Epidermal melanocyte (primary cell): ENCODE results near the gene POU2F3.
A peak's percentile ranks its signal among the peaks of the same experiment; 100 is the strongest.

ENCODE experiments used
- DNase-seq: peaks from one replicate; pipeline ENCODE4 v3.0.0; 2011; ENCODE audit warnings: low spot score; ENCODE audit not compliant: insufficient read length

POU2F3 gene

GRCh38 chr11:120316880-120317688, 77.1 kb downstream of the POU2F3 start:
- no peak for DNase-seq

GRCh38 chr11:120317689-120318480, 77.9 kb downstream of the POU2F3 start:
- DNase-seq, result no peak

- DNase-seq, result no peak
Measured at GRCh38 chr11:120318906-120319305, 79.0 kb downstream of the POU2F3 start.

GRCh38 chr11:120324932-120325810, 85.2 kb downstream of the POU2F3 start, which contains the start of gene TLCD5:
Gene TLCD5 (plus strand): TSS chr11:120325299. CDS start chr11:120327442, 2,143 bp downstream.
- DNase-seq, result no peak

- no peak for DNase-seq
Measured at GRCh38 chr11:120326228-120326627, 86.3 kb downstream of the POU2F3 start.

GRCh38 chr11:120326845-120327281, 86.9 kb downstream of the POU2F3 start:
- DNase-seq, result no peak

- no peak for DNase-seq
Measured at GRCh38 chr11:120327311-120327710, 87.4 kb downstream of the POU2F3 start.

- no peak for DNase-seq
Measured at GRCh38 chr11:120329556-120329955, 89.6 kb downstream of the POU2F3 start.

GRCh38 chr11:120330045-120330444, 90.1 kb downstream of the POU2F3 start:
- DNase-seq, result no peak

GRCh38 chr11:120331301-120331996, 91.5 kb downstream of the POU2F3 start:
- DNase-seq, result no peak

GRCh38 chr11:120332822-120333716, 93.1 kb downstream of the POU2F3 start:
- DNase-seq, result no peak

- no peak for DNase-seq
Measured at GRCh38 chr11:120333801-120334200, 93.9 kb downstream of the POU2F3 start.

GRCh38 chr11:120334332-120334731, 94.4 kb downstream of the POU2F3 start:
- DNase-seq, result no peak

- peak; percentile 74 for DNase-seq
Measured at GRCh38 chr11:120334894-120335462, 95.0 kb downstream of the POU2F3 start.

GRCh38 chr11:120335556-120335907, 95.6 kb downstream of the POU2F3 start:
- no peak for DNase-seq

GRCh38 chr11:120335908-120336640, 96.1 kb downstream of the POU2F3 start, which contains the start of gene ARHGEF12:
Gene ARHGEF12 (plus strand): TSS chr11:120336413. CDS start chr11:120337244, 831 bp downstream.
- DNase-seq, result peak; percentile 87

- DNase-seq, result no peak
Measured at GRCh38 chr11:120336641-120337354, 96.9 kb downstream of the POU2F3 start.
